ENCODE results near the gene RAP1GAP2.

GRCh38 chr17:2780256-2780655, 16.0 kb upstream of the RAP1GAP2 start:
- TF ChIP-seq CTCF (IDR thresholded peaks at IDR 0.05), result no peak
- no peak for TF ChIP-seq POLR2A (IDR thresholded peaks at IDR 0.05)
